NCI-H1092 (cell line): ENCODE measurements around the gene TNFRSF19.
"Not testable (repeated sequence)": the region's sequence is repeated elsewhere in the genome, so short reads cannot be mapped to it uniquely, and the experiment has no call there.

Experiments used
- DNase-seq: peaks from one replicate; lab custom pipeline; 2025; lab: John Stamatoyannopoulos, UW

TNFRSF19 gene

DNA sequence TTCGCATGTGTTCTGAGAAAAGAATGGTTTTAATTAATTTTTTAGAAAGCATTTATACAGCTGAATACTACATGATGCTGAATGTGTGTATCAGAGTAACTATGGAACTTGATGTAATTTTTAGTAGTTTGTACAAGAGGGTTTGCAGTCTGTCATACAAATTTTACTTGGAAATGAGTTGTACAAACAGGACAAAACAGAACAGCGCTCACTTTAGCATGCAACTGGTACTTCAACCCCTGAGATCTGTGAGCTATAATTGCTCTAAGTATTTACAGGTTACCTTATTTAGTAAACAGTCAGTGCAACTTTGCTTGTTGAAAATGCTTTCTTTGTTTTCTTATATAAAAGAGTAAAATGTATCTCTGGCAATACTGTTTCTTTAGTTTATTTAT is 706 bp downstream of the TNFRSF19 start:
- DNase-seq, result no peak

DNA sequence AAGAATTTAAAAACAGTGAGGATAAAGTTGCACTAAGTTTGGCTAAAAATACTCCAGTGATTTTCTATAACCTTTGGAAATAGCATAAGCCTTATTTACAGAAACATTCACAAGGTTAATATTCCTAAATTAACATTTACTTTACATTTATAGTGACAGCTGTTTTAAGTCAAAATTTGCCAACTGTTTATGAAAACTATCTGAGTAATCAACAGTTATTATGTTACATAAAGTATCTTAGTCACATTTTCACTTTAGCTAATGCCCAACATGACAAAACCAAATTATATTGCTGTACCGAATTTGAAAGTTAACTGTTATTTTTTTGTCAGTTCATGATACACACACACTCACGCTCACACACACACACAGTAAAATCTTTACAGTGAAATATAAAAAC is 1.2 kb downstream of the TNFRSF19 start:
- DNase-seq, result no peak

DNA sequence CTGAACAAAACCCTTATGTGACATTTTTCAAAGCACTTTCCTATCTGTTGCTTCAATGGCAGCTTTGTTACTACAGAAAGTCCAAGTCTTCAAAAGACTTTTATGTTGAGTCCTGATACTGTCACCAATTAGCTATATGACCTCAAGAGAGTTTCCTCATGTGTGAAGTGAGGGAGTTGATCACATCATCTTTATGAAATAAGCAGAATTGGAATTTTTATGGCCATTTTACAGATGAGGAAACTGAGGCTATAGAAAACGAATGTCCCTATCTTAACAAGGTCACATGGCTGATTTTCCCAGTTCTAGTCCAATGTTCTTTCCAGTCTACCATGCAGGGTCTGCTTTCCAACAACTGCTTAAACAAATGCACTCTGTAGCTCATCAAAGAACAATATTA is 2.6 kb downstream of the TNFRSF19 start:
- DNase-seq, result no peak

DNA sequence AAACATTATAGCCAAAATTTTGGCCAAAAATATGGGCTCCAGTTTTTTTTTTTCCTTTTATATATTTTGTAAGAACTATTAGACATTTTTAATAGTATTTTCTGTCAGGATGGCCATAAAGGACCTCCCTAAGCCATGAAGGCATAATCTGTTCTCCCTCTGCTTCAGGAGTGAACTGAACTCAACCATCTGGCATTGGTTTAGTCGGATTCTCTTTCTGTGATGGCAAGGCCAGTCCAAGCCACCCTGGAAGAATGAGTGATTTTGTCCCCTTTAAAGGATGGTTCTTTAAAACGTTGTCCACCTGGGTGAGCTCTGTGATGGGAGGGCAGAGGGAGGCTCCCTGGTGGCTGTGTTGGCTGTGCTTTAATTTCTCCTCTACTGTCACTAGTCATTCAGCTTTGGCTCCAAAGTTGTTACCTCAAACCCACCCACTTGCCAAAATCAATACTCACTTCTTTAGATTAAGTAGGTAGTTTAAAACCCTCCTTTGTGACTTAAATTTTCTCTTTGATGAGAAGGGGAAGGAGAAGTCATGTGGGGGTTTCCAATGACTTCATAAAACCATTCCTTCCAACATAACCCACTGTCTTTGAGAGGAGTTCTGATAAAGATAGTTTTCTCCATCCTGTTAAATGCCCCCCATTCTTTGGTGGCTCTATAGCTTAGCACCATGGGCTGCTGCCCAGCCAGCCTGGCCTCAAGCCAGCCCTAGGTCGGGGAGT is 4.4 kb downstream of the TNFRSF19 start:
- DNase-seq, result no peak

DNA sequence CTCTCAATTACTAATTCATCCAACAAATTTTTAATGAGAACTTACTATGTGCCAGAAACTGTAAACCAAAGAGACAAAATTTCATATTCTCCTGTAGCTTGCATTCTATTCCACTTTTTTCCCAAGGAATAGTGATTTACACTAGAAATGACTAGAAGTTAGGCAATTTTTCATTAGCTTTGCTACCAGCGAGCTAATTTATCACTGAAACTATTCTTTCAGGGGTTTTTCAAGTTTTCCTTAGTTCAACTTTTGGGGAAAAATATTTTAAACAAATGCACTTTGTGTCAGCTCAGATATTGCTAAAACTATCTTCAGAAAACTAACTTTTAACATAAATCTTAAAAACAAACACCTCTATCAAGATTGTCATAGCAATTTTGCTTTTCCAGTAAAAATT is 5.4 kb downstream of the TNFRSF19 start:
- no peak for DNase-seq

DNA sequence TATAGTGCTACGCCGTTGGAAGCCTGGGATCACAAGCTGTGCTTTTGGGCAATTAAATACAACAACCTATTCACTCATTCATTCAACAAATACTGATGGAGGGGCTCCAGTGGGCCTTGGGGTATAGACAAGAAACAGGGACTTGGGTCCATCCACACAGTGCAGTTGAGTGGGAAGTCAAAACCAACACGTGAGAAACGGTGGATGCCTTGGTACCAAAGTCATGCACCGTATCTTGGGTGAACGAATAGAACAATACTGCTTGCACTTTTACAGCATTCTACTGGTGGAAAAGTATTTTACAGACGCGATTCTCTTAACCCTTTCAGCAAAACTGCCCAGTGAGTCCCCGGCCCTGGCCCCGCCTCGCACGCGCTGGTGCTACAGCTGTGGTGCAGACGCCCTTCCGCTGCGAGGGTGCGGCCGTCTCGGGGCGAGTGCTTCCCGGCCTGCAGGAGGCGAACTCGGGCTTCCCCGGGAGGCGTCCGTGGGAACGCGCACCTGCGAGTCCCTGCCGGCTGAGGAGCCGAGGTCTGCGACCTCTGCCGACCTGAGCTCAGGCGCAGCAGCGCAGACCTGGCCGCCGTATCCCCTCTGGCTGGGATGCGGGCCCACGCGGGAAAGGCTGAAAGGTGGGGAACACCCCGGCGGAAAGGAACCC is 8.3 kb downstream of the TNFRSF19 start:
- peak; percentile 67 for DNase-seq

DNA sequence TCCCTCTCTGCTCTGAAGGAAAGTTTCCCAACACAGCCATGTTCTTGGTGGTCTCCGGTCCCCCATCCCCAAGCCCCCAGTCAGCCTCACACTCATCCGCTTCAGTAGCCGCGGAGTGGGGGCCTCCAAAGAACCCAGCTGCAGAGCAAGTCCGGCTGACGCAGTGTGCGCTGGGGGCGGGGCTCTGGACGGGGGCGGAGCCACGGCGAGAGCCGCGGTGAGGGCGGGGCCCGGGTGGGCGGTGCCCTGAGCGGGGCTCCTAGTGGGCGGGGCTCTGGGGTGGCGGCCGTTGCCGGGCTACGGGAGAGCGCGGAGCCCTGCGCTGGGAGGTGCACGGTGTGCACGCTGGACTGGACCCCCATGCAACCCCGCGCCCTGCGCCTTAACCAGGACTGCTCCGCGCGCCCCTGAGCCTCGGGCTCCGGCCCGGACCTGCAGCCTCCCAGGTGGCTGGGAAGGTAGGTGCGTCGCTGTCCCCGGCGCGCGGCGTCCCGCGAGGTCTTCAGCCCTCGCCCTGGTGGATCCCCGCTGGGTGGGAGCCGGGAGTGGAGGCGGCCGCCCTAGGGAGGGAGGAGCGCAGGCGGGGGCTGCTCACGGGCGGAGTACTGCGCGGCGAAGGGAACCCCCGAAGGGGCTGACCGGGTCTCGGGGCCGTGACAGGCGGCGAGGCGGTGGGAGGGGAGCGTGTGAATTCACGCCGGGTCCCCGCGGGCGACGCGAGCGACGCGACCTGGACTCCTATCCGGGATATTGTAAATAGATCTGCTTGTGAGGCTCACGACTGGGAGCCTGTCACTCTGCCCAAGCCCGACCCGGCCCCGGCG is 9.1 kb downstream of the TNFRSF19 start:
- peak; percentile 89 for DNase-seq

DNA sequence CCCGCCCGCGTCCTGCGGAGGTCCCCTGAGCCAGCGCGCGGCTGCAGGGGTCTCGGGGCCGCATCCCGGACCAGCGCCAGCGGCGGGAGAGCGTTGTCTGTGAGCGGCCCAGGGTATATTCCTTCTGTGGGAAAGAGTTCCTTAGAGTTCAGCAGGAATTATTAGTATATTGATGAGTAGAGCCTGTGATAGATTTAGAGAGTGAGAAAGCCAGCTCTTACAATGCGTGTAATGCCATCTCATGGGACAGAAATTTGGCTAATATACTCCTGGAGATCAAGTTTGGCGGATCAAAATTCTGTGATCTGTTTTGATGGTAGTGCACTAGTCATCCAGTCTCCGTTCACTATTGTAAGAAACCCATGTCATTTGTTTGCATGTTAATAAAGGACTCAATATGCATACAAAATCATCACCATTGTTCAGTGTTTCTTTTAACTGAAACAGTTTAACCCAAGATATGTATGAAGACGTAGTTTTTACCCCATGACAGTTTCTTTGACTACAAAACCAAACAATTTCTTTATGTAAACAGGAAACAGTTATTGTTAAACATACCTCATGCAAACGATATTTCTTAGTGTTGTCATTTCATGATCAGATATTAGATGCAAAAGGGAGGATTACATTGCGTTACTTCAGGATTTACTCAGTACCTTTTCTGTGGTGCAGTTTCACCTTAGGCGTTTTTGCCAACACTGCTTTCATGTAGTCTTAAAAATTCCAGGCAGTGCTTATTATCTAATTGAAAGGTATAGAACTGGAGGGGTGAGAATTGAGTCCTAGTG is 9.9 kb downstream of the TNFRSF19 start:
- DNase-seq, result no peak

DNA sequence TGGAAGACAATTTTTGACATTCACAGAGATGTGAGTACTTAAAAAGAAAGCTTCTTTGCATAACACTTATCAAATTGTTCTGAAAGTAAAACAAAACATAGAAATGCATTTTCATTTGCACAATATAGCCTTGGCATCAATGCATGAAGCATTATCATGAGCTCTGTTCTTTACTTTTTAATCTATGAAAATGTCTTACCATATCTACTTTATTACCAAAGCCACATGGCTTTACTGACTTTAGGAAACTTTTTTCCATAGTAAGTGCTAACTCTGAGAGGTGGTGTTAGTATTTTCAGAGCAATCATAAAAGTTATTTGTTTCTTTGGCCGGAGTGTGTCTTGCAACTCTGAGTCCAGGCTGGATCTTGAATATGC is 10.5 kb downstream of the TNFRSF19 start:
- DNase-seq, result no peak

DNA sequence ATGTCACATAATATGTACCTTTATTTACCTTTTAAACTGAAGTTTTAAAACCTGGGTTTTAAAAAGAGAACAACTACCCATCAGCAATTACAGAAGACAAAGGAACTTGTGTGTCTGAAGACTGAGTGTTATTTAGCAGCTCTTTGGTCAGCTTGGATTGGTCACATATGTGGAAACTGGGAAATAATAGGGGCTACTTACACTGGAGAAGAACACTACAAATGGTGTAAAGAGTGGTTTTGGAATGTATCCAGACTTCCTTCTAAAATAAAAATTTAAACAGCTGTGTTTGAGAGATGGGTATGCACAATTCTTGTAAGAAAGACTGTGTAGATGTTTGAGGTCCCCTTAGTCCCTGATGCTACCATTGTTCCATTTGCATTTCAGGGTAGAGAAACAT is 13.3 kb downstream of the TNFRSF19 start:
- DNase-seq, result peak; percentile 65

DNA sequence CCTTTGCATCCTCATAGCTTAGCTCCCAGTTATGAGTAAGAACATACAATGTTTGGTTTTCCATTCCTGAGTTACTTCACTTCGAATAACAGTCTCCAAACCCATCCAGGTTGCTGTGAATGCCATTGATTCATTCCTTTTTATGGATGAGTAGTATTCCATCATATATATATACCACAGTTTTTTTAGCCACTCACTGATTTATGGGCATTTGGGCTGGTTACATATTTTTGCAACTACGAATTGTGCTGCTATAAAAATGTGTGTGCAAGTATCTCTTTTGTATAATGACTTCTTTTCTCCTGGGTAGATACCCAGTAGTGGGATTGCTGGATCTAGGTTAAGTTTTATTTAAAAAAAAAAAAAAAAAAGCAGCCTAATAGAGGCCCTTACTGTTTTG is 14.1 kb downstream of the TNFRSF19 start:
- no peak for DNase-seq

DNA sequence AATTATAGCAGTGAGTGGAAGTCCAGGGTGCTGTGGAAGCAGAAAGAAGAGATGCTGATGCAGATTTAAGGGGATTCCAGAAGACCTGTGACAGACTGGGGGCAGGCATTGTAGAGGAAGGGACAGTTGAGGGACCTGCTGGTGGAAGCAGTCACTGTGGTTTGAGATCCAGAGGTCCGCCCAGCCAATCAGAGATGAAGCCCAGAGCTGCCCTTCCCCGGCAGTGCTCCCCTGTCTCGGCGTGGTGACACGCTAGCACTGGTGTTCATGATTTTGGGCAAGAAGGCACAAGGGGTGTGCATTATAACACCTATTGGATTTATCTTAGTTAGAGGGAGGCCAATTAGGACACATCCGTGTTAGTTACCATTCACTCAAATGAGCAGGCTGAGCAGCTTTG is 16.1 kb downstream of the TNFRSF19 start:
- no peak for DNase-seq

DNA sequence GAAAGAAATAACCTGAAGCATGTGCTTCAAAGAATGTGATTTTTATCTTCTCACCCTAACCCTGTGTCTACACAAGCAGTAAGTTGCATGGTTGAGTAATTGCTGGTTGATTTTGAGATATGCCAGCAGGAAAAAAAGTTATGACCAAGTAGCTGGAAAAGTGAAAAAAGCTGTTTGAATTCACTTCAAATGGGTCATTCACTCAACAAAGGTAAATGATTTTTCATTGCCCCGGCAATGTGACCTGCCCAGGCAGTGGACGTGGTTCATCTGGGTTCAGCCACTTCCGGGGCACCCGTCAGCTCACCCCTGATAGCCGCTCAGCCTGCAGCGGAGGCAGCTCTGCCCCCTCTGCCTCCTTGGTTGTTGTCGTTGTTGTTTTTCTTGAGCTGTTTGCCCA is 18.5 kb downstream of the TNFRSF19 start:
- DNase-seq, result no peak

DNA sequence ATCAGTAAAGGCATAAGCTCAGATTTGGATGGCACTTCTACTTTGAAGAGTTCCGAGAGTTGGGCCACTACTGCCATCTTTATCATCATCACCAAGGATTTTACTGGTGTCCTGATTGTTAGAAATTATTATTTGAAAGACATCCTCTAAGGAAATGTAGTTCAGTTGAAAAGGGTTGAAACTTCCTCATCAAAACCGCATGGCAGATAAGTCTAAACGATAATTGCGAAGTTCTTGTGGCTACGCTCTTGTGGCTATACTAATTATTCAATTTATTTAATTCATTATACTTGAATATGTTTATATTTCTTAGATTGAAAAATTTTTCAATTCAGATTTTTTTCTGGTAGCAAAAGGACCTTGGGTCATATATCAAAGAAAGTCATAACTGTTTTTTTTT is 22.4 kb downstream of the TNFRSF19 start:
- no peak for DNase-seq

DNA sequence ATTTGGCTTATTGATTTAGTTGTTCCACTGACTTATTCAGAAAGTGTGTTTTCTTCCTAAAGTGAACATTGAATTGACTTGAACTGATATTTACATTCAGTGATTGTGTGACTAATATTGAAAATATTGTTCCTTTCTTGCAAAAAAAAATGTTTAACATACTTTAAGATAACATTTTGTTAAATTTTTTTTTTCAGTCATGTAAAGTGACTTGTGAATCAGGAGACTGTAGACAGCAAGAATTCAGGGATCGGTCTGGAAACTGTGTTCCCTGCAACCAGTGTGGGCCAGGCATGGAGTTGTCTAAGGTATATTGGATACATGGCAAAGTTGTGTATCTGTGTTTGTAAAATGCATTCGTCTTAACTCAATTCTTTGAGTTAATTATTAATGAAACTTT is 22.9 kb downstream of the TNFRSF19 start:
- no peak for DNase-seq

DNA sequence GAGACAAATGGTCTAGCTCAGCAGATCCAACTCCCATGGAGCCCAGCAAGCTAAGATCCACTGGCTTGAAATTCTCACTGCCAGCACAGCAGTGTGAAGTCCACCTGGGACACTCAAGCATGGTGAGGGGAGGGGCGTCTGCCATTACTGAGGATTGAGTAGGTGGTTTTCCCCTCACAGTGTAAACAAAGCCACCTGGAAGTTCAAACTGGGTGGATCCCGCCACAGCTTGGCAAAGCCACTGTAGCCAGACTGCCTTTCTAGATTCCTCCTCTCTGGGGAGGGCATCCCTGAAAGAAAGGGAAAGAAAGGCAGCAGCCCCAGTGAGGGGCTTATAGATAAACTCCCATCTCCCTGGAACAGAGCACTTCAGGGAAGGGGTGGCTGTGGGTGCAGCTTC is 24.1 kb downstream of the TNFRSF19 start:
- not testable (repeated sequence) for DNase-seq

DNA sequence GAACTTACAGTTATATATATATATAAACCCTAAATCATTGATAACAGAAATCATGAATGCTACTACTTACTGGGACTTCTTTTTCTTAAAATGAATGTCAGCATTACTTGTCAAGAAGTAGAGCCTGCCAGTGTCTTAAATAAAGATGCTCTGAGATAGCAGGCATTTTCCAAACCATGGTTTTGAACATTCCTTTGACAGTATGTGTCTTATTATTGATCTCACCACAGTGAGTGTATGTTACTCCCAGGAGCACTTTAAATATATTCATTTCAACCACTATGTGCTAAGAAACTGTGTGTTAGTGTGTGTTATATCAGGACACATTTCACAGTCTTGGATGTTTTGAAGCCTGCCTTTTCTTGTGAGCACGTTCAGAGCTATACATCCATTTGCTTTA is 28.2 kb downstream of the TNFRSF19 start:
- DNase-seq, result no peak

DNA sequence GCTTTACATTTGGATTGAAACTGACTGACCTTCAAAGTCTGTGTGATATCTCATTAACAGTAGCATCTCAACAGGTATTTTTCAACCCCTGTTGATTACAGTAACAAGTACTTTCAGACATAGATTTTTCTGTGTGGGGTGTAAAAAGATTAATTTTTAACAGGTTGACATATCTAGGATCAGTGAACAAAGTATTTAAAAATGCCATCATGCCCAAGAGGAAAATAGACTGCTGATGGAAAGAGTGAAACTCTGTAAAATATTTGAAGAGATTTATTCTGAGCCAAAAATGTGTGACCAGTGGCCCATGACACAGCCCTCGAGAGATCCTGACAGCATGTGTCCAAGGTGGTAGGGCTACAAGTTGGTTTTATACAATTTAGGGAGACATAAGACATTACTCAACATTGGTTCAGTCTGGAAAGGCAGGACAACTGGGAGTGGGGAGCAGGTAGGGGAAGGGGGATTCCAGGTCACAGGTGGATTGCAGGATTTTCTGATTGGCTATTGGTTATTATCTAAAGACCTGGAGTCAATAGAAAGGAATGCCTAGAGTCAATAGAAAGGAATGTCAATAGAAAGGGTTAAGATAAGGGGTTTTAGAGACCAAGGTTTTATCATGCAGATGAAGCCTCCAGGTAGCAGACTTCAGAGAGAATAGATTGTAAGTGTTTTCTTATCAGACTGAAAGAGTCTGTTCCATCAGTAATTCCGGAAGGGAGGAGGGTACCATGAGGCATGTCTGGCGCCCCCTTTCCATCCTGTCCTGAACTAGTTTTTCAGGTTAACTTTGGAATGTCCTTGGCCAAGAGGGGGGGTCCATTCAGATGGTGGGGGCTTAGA is 29.1 kb downstream of the TNFRSF19 start:
- DNase-seq, result no peak

DNA sequence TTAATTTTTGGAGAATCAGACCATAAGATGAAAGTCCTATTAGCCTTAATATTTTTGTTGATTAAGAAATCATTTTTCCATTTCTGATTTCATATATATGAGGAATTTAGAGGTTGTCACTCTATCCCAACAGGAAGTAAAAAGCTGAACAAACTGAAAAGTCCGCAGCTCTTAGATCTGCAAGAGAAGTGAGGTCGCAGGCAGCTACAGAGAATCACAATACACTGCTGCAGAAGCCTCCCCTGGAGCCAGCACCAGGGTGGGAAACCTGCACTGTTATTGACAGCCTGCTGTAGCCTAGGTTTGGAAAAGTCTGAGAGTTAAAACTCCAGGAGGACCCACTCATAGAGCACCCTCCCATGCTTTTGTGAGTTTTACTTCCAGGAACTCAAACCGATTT is 29.9 kb downstream of the TNFRSF19 start:
- no peak for DNase-seq

DNA sequence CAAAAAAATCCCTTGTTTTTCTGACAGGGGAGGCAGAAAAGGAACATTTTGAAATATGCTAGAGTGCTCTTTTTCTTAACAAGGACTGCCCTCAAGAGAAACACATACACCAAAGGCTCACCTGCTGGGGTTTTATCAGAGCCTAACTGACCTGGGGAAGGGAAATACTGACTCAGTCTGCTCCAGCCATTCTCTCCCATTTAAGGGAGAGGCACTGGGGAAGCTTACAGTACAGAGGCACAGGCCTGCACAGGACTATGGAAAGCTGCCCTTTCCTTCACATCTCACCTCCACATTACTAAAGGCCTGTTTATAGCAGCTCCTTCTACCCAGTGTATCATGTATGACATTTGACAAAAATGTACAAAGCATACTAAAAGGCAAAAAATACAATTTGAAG is 30.3 kb downstream of the TNFRSF19 start:
- DNase-seq, result no peak

DNA sequence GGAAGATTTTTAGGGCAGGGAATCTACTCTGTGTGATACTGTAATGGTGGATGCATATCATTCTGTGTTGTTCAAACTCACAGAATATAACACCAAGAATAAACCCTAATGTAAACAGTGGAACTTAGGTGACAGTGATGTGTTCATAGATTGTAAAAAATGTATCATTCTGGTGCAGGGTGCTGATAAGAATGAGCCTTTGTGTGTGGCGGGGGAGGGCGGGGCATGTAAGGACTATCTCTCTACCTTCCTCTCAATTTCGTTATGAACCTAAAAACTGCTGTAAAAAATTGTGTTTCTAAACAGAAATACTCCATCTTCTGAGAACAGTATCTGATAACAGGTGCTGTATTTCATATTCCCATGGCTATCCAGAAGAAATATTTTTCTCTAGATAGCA is 35.6 kb downstream of the TNFRSF19 start:
- DNase-seq, result no peak
